OCI-LY3 (cell line): ENCODE data around the gene DNAJA1.
"Not testable (repeated sequence)": the region's sequence is repeated elsewhere in the genome, so short reads cannot be mapped to it uniquely, and the experiment has no call there.

Source experiments
- H2AFZ ChIP-seq: fragments of 200-600, 300-600 bp; shearing (Covaris generic); 2 replicates; pipeline ENCODE4 v1.6.0; 2014; ENCODE audit warnings: antibody characterized with exemption, low read depth, low read length
- H3K27ac ChIP-seq: fragments of 200-600, 300-600 bp; sonication (generic); 2 replicates; pipeline ENCODE4 v1.5.1; 2014; ENCODE audit warnings: mild to moderate bottlenecking, low read length, moderate library complexity, mixed read lengths
- H3K27me3 ChIP-seq: fragments of 200-600, 300-600 bp; sonication (generic); 2 replicates; pipeline ENCODE4 v1.6.1; 2014; ENCODE audit warnings: low read depth, low read length, mixed read lengths
- H3K36me3 ChIP-seq: fragments of 200-600, 300-600 bp; sonication (generic); replicated peaks from 2 replicates; pipeline ENCODE3; 2014; ENCODE audit warnings: low read depth, low read length, mixed read lengths
- H3K4me1 ChIP-seq: fragments of 300-600, 200-600 bp; sonication (generic); 2 replicates; pipeline ENCODE4 v1.6.1; 2014; ENCODE audit warnings: low read length, mixed read lengths
- H3K4me2 ChIP-seq: fragments of 200-600, 300-600 bp; sonication (generic); 2 replicates; pipeline ENCODE4 v1.6.1; 2014; ENCODE audit warnings: low read length, mixed read lengths
- H3K4me3 ChIP-seq: fragments of 300-600, 200-600 bp; sonication (generic); 2 replicates; pipeline ENCODE4 v1.5.1; 2014; ENCODE audit warnings: antibody characterized with exemption, mild to moderate bottlenecking, low read length, moderate library complexity
- H3K79me2 ChIP-seq: fragments of 300-600, 200-600 bp; shearing (Covaris generic); 2 replicates; pipeline ENCODE4 v1.6.1; 2014; ENCODE audit warnings: mild to moderate bottlenecking, low read length, mixed read lengths
- H3K9ac ChIP-seq: fragments of 300-600, 200-600 bp; shearing (Covaris generic); 2 replicates; pipeline ENCODE4 v1.6.0; 2014; ENCODE audit warnings: mild to moderate bottlenecking, low read length, moderate library complexity
- H3K9me3 ChIP-seq: fragments of 200-600, 300-600 bp; shearing (Covaris generic); 2 replicates; pipeline ENCODE4 v1.6.1; 2014; ENCODE audit warnings: low read length, mixed read lengths; ENCODE audit not compliant: insufficient read depth
- H4K20me1 ChIP-seq: fragments of 200-600, 300-600 bp; sonication (generic); 2 replicates; pipeline ENCODE4 v1.6.1; 2016; ENCODE audit warnings: low read length, mixed read lengths; ENCODE audit not compliant: insufficient read depth
- EZH2phosphoT487 ChIP-seq: fragments of 200-600 bp; shearing (Covaris generic); IDR thresholded peaks from 2 replicates; pipeline ENCODE4 v1.6.1; 2018; ENCODE audit warnings: antibody characterized with exemption, mixed run types, low read depth
- TF ChIP-seq, protein P1 (sequence below): fragments of 200-600, 300-600 bp; sonication (generic); IDR thresholded peaks from 2 replicates; pipeline ENCODE4 v1.5.1; 2014; ENCODE audit warnings: antibody characterized with exemption, low read length, low read depth

The DNAJA1 gene

GRCh38 chr9:32991897-32992594, 33.0 kb upstream of the DNAJA1 start:
- Histone ChIP-seq H3K27ac (no peak overlapping the region), H3K9ac (no peak overlapping the region), H3K9me3 (no peaks in the 10 kb centered on the region), H3K4me3 (no peak overlapping the region), H2AFZ (no peak overlapping the region), H3K36me3 (peaks cover 35% of the 10 kb centered on the region), H3K79me2 (peaks cover 44% of the 10 kb centered on the region), H4K20me1 (peaks cover 6% of the 10 kb centered on the region; the same call in 1 of the 2 replicates), H3K4me1 (no peaks in the 10 kb centered on the region), H3K27me3 (no peaks in the 10 kb centered on the region), H3K4me2 (no peak overlapping the region)
- TF ChIP-seq, protein P1, sequence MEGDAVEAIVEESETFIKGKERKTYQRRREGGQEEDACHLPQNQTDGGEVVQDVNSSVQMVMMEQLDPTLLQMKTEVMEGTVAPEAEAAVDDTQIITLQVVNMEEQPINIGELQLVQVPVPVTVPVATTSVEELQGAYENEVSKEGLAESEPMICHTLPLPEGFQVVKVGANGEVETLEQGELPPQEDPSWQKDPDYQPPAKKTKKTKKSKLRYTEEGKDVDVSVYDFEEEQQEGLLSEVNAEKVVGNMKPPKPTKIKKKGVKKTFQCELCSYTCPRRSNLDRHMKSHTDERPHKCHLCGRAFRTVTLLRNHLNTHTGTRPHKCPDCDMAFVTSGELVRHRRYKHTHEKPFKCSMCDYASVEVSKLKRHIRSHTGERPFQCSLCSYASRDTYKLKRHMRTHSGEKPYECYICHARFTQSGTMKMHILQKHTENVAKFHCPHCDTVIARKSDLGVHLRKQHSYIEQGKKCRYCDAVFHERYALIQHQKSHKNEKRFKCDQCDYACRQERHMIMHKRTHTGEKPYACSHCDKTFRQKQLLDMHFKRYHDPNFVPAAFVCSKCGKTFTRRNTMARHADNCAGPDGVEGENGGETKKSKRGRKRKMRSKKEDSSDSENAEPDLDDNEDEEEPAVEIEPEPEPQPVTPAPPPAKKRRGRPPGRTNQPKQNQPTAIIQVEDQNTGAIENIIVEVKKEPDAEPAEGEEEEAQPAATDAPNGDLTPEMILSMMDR = no peak
- TF ChIP-seq EZH2phosphoT487 = no peak

GRCh38 chr9:32992595-32993238, 32.4 kb upstream of the DNAJA1 start:
- H3K9ac ChIP-seq = no peak overlapping the region
- no peak overlapping the region for H2AFZ ChIP-seq
- TF ChIP-seq EZH2phosphoT487 = no peak
- H3K4me2 ChIP-seq = no peak overlapping the region
- no peaks in the 10 kb centered on the region for H3K27me3 ChIP-seq
- H3K4me3 ChIP-seq = no peak overlapping the region
- H3K27ac ChIP-seq = no peak overlapping the region
- peaks cover 51% of the 10 kb centered on the region for H3K79me2 ChIP-seq
- H3K9me3 ChIP-seq = no peaks in the 10 kb centered on the region
- H3K36me3 ChIP-seq = peaks cover 30% of the 10 kb centered on the region
- no peaks in the 10 kb centered on the region for H3K4me1 ChIP-seq
- H4K20me1 ChIP-seq = peaks cover 6% of the 10 kb centered on the region; the same call in 1 of the 2 replicates

DNA sequence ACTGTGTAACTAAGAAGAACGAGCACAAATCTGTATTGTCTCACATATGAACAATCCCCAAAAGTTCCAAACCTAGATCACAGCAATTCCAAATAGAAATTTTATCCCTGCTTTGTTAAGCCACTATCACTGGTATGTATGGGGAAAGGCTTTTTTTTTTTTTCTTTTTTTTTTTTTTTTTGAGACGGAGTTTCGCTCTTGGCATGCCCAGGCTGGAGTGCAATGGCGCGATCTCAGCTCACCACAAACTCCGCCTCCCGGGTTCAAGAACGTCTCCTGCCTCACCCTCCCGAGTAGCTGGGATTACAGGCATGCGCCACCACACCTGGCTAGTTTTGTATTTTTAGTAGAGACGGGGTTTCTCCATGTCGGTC, 24.4 kb upstream of the DNAJA1 start:
- not testable (repeated sequence) for H4K20me1 ChIP-seq, H3K9me3 ChIP-seq, H3K27ac ChIP-seq, H2AFZ ChIP-seq, H3K27me3 ChIP-seq
- Histone ChIP-seq H3K79me2 (peaks cover 47% of the 10 kb centered on the region), H3K4me1 (peaks cover 15% of the 10 kb centered on the region), H3K36me3 (peaks cover 16% of the 10 kb centered on the region), H3K4me2 (peak overlapping the region; percentile 57), H3K9ac (peak overlapping the region; percentile 85; the same call in 1 of the 2 replicates), H3K4me3 (peak overlapping the region; percentile 94)

- not testable (repeated sequence) for H3K4me3 ChIP-seq, H4K20me1 ChIP-seq, H3K27me3 ChIP-seq, H3K9me3 ChIP-seq, H3K27ac ChIP-seq, H3K9ac ChIP-seq, H3K36me3 ChIP-seq, H3K4me2 ChIP-seq, H2AFZ ChIP-seq
- Histone ChIP-seq H3K79me2 (peaks cover 10% of the 10 kb centered on the region), H3K4me1 (peaks cover 11% of the 10 kb centered on the region)
Observed at GRCh38 chr9:33005335-33005734, 19.7 kb upstream of the DNAJA1 start.

DNA sequence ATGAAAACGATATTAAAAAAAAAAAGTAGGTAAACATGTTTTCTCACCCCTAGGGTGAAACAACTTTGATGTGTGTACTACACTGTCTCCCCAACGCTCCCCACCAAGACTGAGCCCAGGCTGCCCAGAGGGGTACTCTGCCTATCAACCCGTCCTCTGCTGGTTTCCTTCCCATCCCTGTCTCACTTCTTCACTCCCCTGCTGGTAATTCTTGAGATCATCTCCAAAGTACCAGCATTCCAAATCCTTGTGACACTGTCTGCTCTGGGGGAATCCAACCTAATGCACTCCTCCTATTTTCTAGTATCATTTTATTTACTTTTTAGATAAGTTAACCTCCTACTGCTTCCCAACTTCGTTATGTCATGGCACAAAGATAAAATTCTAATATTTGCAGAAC, 17.3 kb upstream of the DNAJA1 start:
- H3K27ac ChIP-seq = no peak overlapping the region
- no peak overlapping the region for H3K9ac ChIP-seq
- H4K20me1 ChIP-seq = no peaks in the 10 kb centered on the region
- H3K79me2 ChIP-seq = no peaks in the 10 kb centered on the region
- no peak overlapping the region for H2AFZ ChIP-seq
- no peak for TF ChIP-seq EZH2phosphoT487
- TF ChIP-seq, protein P1 = no peak
- H3K4me2 ChIP-seq = no peak overlapping the region
- H3K9me3 ChIP-seq = no peaks in the 10 kb centered on the region
- no peak overlapping the region for H3K4me3 ChIP-seq
- H3K27me3 ChIP-seq = no peaks in the 10 kb centered on the region
- H3K36me3 ChIP-seq = no peaks in the 10 kb centered on the region
- H3K4me1 ChIP-seq = peaks cover 3% of the 10 kb centered on the region; the same call in 1 of the 2 replicates
